Measurements from ENCODE around the gene CENPP.

Gene CENPP

GRCh38 chr9:92614123-92614510 is 288.4 kb downstream of the CENPP start:
- no peak overlapping the region for H2AFZ ChIP-seq (ENCODE audit: low read depth, low read length)
- no peaks in the 10 kb centered on the region for H3K9me3 ChIP-seq (ENCODE audit: insufficient read depth, low read length)
- H3K27ac ChIP-seq (ENCODE audit: low read length): no peak overlapping the region
- H3K4me1 ChIP-seq (ENCODE audit: low read length): no peaks in the 10 kb centered on the region
- H3K4me3 ChIP-seq (ENCODE audit: low read length): no peak overlapping the region
- no peaks in the 10 kb centered on the region for H4K20me1 ChIP-seq (ENCODE audit: insufficient read depth, low read length)
- TF ChIP-seq, protein P1, sequence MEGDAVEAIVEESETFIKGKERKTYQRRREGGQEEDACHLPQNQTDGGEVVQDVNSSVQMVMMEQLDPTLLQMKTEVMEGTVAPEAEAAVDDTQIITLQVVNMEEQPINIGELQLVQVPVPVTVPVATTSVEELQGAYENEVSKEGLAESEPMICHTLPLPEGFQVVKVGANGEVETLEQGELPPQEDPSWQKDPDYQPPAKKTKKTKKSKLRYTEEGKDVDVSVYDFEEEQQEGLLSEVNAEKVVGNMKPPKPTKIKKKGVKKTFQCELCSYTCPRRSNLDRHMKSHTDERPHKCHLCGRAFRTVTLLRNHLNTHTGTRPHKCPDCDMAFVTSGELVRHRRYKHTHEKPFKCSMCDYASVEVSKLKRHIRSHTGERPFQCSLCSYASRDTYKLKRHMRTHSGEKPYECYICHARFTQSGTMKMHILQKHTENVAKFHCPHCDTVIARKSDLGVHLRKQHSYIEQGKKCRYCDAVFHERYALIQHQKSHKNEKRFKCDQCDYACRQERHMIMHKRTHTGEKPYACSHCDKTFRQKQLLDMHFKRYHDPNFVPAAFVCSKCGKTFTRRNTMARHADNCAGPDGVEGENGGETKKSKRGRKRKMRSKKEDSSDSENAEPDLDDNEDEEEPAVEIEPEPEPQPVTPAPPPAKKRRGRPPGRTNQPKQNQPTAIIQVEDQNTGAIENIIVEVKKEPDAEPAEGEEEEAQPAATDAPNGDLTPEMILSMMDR (IDR thresholded peaks at IDR 0.05; ENCODE audit: low read depth, low read length): no peak
- no peak for TF ChIP-seq EZH2phosphoT487 (IDR thresholded peaks at IDR 0.05; ENCODE audit: low read depth)
- H3K4me2 ChIP-seq (ENCODE audit: low read length): no peak overlapping the region
- H3K27me3 ChIP-seq (ENCODE audit: low read depth, low read length): no peaks in the 10 kb centered on the region
- peaks cover 27% of the 10 kb centered on the region for H3K36me3 ChIP-seq (replicated peaks; ENCODE audit: low read depth, low read length)
- no peak overlapping the region for H3K9ac ChIP-seq (ENCODE audit: low read length)
- no peaks in the 10 kb centered on the region for H3K79me2 ChIP-seq (ENCODE audit: low read length)

DNA sequence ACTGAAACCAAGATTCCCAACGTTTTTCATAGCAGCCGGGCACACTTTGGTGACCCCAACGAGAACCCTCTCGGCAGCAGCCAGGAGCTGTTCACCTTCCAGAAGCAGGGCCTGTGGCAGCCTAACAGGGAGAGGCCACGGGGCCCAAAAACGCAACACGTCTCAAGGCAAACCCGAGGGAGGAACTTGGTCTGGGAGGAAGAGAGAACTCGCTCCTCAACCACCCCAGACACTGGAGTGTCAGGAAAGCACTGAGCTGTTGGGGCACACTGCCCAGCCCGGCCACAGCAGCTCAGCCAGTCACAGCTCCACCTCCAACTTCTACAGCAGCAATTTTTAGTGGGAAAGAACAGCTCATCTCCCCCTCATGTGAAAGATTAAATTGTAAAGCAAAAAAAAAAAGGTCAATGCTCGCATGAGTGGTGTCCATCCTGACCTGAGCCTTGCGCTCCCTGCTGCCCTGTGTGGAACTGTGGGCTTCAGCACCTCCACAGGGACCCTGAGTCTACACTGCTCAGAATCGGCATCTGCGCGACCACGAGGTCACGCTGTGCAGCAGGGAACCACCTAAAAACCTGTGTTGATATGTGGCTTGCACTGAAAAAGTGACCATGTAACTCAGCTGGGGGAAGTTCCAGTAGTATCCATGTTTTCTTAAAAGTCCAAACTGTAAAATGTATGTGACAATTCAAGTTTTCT is 289.2 kb downstream of the CENPP start:
- Histone ChIP-seq H2AFZ (ENCODE audit: low read depth, low read length) (no peak overlapping the region), H3K9me3 (ENCODE audit: insufficient read depth, low read length) (no peaks in the 10 kb centered on the region), H3K4me1 (ENCODE audit: low read length) (no peaks in the 10 kb centered on the region), H3K4me3 (ENCODE audit: low read length) (no peak overlapping the region), H3K36me3 (replicated peaks; ENCODE audit: low read depth, low read length) (peaks cover 27% of the 10 kb centered on the region), H3K27ac (ENCODE audit: low read length) (no peak overlapping the region), H3K4me2 (ENCODE audit: low read length) (no peak overlapping the region), H3K9ac (ENCODE audit: low read length) (no peak overlapping the region), H3K79me2 (ENCODE audit: low read length) (no peaks in the 10 kb centered on the region), H4K20me1 (ENCODE audit: insufficient read depth, low read length) (no peaks in the 10 kb centered on the region), H3K27me3 (ENCODE audit: low read depth, low read length) (no peaks in the 10 kb centered on the region)
- TF ChIP-seq, protein P1 (IDR thresholded peaks at IDR 0.05; ENCODE audit: low read depth, low read length): no peak
- no peak for TF ChIP-seq EZH2phosphoT487 (IDR thresholded peaks at IDR 0.05; ENCODE audit: low read depth)

GRCh38 chr9:92615790-92616189 is 290.0 kb downstream of the CENPP start:
- TF ChIP-seq EZH2phosphoT487 (IDR thresholded peaks at IDR 0.05; ENCODE audit: low read depth): no peak
- TF ChIP-seq, protein P1 (IDR thresholded peaks at IDR 0.05; ENCODE audit: low read depth, low read length): no peak
- peaks cover 30% of the 10 kb centered on the region for H3K36me3 ChIP-seq (replicated peaks; ENCODE audit: low read depth, low read length)

GRCh38 chr9:92616199-92616641 is 290.5 kb downstream of the CENPP start:
- Histone ChIP-seq H3K9ac (ENCODE audit: low read length) (no peak overlapping the region), H3K27ac (ENCODE audit: low read length) (no peak overlapping the region), H3K36me3 (replicated peaks; ENCODE audit: low read depth, low read length) (peaks cover 30% of the 10 kb centered on the region), H3K4me1 (ENCODE audit: low read length) (no peaks in the 10 kb centered on the region), H4K20me1 (ENCODE audit: insufficient read depth, low read length) (no peaks in the 10 kb centered on the region), H3K27me3 (ENCODE audit: low read depth, low read length) (no peaks in the 10 kb centered on the region), H3K79me2 (ENCODE audit: low read length) (no peaks in the 10 kb centered on the region), H3K9me3 (ENCODE audit: insufficient read depth, low read length) (no peaks in the 10 kb centered on the region), H3K4me3 (ENCODE audit: low read length) (no peak overlapping the region), H3K4me2 (ENCODE audit: low read length) (no peak overlapping the region), H2AFZ (ENCODE audit: low read depth, low read length) (no peak overlapping the region)
- no peak for TF ChIP-seq EZH2phosphoT487 (IDR thresholded peaks at IDR 0.05; ENCODE audit: low read depth)
- TF ChIP-seq, protein P1 (IDR thresholded peaks at IDR 0.05; ENCODE audit: low read depth, low read length): no peak

More at GRCh38 chr9:92615790-92616189, 290.0 kb downstream of the CENPP start:
- no peak overlapping the region for H3K4me2 ChIP-seq (ENCODE audit: low read length)
- H3K9ac ChIP-seq (ENCODE audit: low read length): no peak overlapping the region
- H3K4me1 ChIP-seq (ENCODE audit: low read length): no peaks in the 10 kb centered on the region
- no peaks in the 10 kb centered on the region for H4K20me1 ChIP-seq (ENCODE audit: insufficient read depth, low read length)
- no peaks in the 10 kb centered on the region for H3K79me2 ChIP-seq (ENCODE audit: low read length)
- H3K27ac ChIP-seq (ENCODE audit: low read length): no peak overlapping the region
- no peaks in the 10 kb centered on the region for H3K27me3 ChIP-seq (ENCODE audit: low read depth, low read length)
- no peaks in the 10 kb centered on the region for H3K9me3 ChIP-seq (ENCODE audit: insufficient read depth, low read length)
- H3K4me3 ChIP-seq (ENCODE audit: low read length): no peak overlapping the region
- no peak overlapping the region for H2AFZ ChIP-seq (ENCODE audit: low read depth, low read length)
